Bone marrow (tissue), 2 donors: ENCODE results near the gene TSC22D4.
A peak's percentile ranks its signal among the peaks of the same experiment; 100 is the strongest.
"Not testable (repeated sequence)": the region's sequence is repeated elsewhere in the genome, so short reads cannot be mapped to it uniquely, and the experiment has no call there.

Experiments
- DNase-seq, 2 donors: peaks; one replicate each; lab custom pipeline; 2025; lab: John Stamatoyannopoulos, UW

The TSC22D4 gene

GRCh38 chr7:100472854-100473499 lies 6.0 kb downstream of the TSC22D4 start:
- DNase-seq: no peak

DNA sequence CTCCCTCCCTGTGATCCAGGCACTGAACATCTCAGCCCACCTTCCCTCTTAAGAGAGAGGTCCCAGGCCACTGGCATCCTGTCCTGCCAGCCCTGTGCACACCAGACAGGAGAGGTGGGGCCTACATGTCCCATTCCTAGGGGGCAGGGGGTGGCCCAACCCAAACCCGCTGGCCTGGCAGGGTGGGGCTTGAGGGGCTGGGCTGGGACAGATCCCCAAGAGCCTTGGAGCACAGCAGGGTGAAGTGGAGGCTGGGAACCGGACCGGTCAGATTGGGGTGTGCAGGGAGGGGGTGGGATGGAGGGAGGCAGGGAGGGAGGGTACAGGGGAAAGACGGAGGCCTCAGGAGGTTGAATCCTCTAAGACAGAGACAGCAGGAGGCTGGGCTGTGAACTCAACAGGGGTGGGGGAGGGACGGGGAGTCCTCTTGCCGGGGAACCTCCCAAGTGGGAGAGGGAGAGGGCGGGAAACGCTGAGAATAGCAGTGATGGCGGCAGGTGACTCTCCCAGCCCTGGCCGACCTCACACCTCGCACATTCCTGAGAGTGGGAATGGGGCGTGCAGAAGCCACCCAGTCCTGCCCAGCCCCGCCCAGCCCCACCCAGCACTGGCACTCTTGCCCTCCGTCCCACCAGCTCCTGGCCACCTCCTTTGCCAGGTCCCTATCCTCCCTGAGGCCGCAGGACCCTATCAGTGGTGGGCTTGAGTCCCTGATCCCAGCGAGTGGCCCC lies 6.7 kb downstream of the TSC22D4 start:
- no peak for DNase-seq

- no peak for DNase-seq
Observed at GRCh38 chr7:100471021-100471420, 8.0 kb downstream of the TSC22D4 start.

GRCh38 chr7:100469227-100470044 lies 9.6 kb downstream of the TSC22D4 start:
- DNase-seq: peak; percentile 61 to 67

DNA sequence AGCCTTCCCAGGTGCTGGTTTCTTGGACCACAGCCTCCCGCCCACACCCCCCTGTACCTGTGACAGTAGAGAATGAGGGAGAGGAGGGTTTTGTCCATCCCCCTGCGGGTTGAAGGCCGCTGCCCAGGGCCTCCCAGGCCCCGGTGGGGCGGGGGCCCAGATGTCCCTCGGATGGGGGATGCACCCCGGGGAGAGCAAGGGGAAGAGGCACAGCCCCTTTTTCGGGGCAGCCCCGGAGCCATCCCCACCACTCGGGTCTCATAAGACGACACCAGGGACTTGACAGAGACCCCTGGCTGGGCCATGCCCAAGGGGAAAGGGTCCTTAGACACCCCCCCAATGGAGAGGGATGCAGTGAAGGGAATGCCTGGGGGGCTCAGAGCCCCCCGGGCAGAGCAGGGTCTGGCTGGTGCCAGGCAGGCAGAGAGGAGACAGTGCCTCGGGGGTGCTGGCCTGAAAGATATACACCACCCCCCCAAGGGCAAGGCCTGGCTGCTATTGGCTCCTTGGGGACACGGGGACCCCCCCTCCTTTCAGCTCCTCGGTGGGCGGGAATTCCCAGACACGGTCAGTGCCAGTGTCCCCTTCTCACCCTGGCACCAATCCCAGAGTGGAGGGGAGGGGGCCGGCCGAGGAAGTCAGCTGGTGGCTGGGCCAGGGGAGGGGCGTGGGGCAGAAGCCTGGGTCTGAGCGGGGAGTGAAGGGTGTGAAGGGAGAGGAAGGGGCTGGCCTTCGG lies 11.2 kb downstream of the TSC22D4 start:
- DNase-seq: no peak

GRCh38 chr7:100466653-100467605 lies 12.1 kb downstream of the TSC22D4 start:
- DNase-seq: no peak

GRCh38 chr7:100465702-100466311 lies 13.2 kb downstream of the TSC22D4 start:
- DNase-seq: peak in 1 of 2 donors; percentile 18

GRCh38 chr7:100465299-100465698 lies 13.7 kb downstream of the TSC22D4 start:
- no peak for DNase-seq

GRCh38 chr7:100464791-100465190 lies 14.2 kb downstream of the TSC22D4 start:
- no peak for DNase-seq

GRCh38 chr7:100464210-100464660 lies 14.8 kb downstream of the TSC22D4 start, which contains the start of gene SPACDR:
Gene SPACDR, minus strand, starts transcription at chr7:100464260. Its CDS starts 235 bp downstream, at chr7:100464025.
- no peak for DNase-seq

DNA sequence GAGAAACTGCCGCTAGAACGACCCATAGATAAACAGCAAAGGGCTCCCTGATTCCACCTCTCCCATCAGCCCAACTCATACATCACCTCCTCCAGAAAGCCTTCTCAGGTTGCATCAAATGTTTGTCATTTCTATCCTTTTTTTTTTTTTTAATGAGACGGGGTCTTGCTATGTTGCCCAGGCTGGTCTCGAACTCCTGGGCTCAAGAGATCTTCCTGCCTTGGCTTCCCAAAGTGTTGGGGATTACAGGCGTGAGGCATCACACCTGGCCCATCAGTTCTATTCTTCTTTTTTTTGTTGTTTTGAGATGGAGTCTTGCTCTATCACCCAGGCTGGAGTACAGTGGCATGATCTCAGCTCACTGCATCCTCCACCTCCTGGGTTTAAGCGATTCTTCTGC lies 22.0 kb downstream of the TSC22D4 start:
- DNase-seq: no peak

GRCh38 chr7:100456562-100456961 lies 22.5 kb downstream of the TSC22D4 start:
- DNase-seq: no peak

GRCh38 chr7:100455206-100455605 lies 23.8 kb downstream of the TSC22D4 start:
- DNase-seq: no peak

GRCh38 chr7:100453854-100454253 lies 25.2 kb downstream of the TSC22D4 start:
- not testable (repeated sequence) for DNase-seq

DNA sequence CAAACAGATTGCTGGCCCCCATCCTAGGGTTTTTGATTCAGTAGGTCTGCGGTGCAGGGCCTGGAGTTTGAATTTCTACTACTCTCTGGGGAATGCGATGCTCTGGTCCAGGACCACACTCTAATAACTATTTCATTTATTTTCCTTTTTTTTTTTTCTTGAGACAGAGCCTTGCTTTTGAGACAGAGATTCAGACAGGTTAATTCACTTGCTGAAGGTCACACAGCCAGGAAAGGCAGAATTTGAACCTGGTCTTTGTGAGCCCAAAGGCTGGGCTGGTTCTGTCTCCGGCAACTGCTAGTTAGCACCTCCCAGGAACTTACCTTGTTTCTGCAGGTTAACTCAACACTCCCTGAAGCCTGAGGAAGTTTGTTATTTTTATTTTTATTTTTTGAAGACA lies 26.5 kb downstream of the TSC22D4 start:
- DNase-seq: no peak

DNA sequence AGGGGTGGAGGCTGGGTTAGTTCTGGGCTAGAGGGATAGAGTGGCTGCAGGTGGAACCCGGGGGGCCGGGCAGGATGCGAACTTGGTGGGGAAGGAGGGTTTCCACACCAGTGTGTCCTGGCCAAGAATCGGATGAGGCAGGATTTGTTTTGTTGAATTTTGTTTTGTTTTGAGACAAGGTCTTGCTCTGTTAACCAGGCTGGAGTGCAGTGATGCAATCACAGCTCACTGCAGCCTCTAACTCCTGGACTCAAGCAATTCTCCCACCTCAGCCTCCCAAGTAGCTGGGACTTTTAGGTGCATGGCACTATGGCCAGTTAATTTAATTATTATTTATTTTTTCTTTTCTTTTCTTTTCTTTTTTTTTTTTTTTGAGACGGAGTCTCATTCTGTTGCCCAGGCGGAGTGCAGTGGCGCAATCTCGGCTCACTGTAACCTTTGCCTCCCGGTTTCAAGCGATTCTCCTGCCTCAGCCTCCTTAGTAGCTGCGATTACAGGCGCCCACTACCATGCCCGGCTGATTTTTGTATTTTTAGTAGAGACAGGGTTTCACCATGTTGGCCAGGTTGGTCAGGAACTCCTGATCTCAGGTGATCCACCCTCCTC lies 29.7 kb downstream of the TSC22D4 start:
- DNase-seq: no peak

GRCh38 chr7:100447363-100447762 lies 31.7 kb downstream of the TSC22D4 start:
- DNase-seq: not testable (repeated sequence)

- no peak for DNase-seq
Observed at GRCh38 chr7:100446040-100446439, 33.0 kb downstream of the TSC22D4 start.
